HG02763 (cell line): Measurements from ENCODE around the gene MYO3B.
"Not testable (repeated sequence)": the region's sequence is repeated elsewhere in the genome, so short reads cannot be mapped to it uniquely, and the experiment has no call there.

Experiments
- ATAC-seq: cut with Tn5 transposase; IDR thresholded peaks from one replicate; pipeline ENCODE4 v1.9.1; 2021; ENCODE audit warnings: mild to moderate bottlenecking, moderate library complexity; ENCODE audit not compliant: unreplicated experiment

The MYO3B gene

DNA sequence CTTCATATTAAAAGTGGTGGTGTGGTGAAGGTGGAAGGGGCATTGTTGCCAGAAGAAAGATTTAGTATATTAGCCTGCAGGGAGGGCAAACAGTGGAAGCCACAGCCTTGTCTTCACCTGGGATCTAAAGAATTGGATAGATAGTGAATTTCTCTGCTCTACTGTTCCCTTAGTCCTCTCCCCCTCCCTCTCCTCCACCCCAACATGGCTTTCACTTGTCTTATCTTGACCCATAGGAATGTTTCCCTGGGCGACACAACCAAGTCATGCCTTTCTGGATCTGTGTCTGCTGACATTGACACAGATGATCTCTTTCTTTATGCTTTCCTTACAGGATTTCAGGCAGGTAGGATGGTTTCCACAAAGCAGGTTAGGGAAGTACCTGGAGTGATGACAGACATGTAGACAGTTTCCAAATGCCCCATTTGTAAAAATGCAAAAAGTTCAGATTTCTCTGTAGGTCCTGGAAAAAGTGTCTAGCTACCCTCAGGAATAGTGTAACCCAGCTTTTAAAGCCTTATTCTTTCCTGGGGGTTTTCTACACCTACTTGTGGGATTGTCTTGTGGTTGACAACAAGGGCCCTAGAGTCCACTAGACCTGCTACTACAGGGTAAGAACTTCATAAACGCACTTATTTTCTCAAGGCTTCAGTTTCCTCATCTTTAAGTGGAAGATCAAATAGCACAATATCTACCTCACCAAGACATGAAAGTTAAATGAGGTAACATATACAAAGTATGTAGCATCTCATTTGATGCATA is 353.0 kb downstream of the MYO3B start:
- no peak for ATAC-seq

DNA sequence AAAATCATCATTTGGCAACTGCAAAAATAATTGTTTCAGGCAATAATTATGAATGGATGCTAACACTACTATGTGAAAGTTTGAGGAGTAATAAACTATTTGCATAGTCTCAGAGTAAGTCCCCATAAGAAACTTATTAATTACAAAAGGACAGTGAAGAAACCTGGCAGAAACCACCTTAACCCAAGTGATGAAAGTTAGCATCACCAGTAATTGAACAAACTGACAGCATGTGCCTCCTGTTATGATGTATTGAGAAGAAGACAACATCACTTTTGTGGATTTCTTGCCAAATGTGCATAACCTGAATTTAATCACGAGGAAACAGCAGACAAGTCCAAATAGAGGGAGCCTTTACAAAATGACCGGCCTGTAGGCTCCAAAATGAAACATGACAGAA is 353.9 kb downstream of the MYO3B start:
- ATAC-seq: no peak

DNA sequence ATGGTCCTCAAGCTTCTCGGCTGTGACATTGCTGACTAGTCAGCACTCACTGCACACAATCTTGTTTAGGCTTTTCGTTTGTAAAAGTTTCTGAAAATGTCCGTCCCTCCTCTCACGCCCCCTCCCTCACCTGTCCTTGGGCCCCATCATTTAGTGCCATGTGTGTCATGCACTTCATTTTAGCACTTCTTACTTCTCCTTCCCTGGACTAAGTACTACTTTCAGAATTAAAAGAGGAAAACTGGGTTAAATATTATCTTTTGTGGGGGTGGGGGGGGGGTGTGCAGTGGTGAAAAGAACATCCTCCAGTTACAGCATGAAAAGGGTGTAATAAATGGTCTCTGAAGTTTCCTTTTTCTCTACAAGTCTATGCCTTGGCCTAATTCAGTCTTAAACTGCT is 355.2 kb downstream of the MYO3B start:
- peak; percentile 63 for ATAC-seq

DNA sequence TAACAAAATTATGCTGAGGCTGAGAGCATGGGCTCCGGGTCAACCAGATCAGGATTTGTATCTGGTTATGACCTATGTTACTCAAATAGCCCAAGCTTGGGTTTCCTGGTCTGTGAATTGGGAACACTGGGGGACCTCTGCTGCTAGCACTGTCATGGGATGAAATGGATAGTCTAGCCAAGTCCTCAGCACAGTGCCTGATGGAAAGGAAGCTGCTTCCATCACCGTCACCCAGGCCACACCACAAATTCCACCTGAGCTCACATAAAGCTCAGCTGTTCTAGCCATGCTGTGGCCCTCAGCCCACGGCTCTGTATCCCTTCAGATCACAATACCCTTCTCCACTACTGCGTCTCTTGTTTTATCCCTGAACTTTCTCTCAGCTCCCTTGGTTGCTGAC is 357.6 kb downstream of the MYO3B start:
- no peak for ATAC-seq

DNA sequence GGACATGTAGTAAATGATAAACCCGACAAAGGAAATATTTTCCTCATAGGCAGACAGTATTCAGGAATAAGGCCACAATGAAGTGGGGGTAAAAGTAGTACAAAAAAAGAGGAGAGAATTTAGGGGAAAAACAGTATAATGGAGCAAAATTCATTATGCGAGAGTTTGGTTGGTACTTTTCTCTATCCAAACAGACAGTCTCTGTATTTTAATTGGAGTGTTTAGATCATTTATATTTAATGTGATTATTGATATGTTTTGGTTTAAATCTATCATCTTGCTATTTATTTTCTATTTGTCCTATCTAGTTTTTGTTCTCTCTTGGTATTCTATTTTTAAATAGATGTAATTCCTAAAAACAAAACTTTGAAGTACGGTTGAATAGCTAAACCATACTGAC is 366.9 kb downstream of the MYO3B start:
- ATAC-seq: no peak

DNA sequence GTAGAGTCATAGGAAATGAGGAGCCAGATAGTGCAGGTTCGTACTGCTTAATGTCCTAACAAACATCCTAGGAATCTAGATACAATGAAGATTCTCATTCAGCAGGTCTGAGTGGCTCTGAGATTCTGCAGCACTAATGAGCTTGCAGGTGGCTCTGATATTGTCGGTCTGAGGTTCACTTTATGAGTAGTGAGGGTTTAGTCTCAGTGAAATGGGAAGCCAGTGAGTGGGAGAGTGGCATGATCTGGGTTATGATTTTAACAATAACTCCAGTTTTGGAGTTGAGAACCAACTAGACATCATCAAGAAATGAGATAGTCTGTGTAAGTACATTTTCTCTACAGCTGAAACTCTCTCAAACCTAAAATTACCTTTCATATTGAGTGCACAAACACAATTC is 370.4 kb downstream of the MYO3B start:
- no peak for ATAC-seq

DNA sequence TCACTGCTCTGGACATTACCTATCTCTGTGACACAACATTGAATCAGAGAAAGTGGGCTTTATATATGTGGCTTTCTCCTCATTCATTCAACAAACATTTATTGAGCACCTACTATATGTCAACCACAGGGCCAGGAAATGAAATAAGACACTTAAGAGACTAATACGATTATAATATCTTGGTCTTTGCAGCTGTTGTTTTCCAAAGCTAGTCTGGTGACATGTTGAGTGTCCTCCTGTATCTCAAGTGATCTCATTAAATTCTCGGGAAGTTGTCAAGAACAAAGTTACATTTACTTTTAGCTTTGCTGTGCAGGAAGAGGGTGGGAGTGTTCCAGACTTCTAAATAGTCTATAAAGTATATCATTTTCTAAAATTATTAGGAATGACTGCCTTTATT is 372.6 kb downstream of the MYO3B start:
- ATAC-seq: no peak

DNA sequence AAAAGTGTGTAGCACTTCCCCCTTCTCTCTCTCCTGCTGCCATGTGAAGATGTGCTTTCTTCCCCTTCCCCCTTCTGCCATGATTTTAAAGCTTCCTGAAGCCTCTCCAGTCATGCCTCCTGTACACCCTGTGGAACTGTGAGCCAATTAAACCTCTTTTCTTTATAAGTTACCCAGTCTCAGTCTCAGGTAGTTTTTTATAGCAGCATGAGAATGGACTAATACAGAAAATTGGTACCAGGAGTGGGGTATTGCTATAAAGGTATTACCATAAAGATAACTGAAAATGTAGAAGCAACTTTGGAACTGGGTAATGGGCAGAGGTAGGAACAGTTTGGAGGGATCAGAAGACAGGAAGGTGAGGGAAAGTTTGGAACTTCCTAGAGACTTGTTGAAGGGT is 374.0 kb downstream of the MYO3B start:
- not testable (repeated sequence) for ATAC-seq

DNA sequence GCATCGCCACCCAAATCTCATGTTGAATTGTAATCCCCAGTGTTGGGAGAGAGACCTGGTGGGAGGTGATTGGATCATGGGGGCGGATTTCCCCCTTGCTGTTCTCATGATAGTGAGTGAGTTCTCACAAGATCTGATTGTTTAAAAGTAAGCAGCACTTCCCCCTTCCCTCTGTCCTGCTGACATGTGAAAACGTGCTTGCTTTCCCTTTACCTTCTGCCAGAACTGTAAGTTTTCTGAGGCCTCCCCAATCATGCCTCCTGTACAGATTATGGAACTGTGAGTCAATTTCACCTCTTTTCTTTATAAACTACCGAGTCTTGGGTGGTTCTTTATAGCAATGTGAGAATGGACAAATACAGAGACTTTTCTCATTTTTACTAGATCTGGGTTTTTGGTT is 375.8 kb downstream of the MYO3B start:
- ATAC-seq: no peak

DNA sequence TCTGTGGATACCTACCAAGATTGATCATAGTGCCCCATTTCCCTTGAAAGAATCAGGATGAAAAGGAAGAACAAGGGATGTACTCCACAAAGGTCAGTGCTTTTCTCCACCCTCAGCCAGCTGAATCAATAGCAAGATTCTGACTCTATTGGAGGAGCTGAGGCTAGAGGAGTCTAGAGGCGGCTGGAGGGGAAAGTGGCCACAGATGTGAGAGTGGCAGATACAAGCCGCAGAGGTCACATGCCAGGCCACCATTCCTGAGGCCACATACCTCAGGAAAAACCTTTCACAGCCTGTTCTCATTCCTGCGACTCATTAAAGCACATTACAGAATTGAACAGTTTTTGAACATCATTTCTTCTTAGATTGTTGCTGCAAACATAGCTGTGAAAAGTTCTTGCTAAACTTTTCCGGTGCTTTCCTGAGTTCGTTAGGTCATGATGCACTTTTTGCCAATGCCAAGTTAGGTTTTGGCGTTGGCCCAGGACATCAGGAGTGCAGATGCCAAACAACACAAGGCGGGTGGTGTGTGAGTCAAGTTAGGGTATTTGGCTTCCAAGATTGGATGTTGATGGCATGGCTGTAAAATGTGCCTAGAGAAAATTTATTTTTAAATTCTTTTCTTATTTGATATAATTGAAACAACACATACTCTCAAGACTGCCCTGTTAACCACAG is 376.5 kb downstream of the MYO3B start:
- no peak for ATAC-seq

DNA sequence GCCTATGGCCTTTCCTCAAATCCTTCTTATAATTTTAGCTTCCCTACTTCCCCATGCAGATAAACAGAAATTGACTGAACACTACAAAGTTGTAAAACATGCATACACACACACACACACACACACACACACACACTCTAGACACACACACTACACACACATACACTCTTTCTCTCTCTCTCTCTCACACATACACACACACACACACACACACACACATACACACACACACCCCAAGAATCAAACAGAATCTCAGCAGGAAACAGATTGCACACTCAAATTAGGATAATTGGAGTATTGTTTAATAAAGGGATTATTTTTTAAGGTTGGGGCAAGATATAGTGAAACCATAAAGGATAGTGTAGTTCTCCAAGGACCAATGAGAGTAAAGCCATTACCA is 385.0 kb downstream of the MYO3B start:
- ATAC-seq: no peak

DNA sequence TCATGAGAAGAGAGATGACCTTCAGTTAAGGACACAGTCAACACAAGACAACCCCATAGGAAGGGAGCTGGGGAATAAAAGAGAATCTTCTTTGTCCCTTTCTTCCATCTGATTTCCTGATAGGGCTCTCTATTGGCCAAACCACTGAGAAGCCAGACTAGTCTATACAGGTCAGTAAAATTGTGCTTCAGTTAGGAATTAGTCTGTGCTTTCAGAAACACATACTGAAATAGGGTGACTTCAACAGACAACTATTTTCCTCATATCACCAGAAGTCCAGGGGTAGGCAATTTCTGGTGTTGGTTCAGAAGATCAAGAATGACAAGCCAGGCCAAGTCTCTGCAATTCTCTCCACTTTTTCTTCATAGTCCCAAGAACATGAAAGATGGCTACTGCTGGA is 385.5 kb downstream of the MYO3B start:
- no peak for ATAC-seq

DNA sequence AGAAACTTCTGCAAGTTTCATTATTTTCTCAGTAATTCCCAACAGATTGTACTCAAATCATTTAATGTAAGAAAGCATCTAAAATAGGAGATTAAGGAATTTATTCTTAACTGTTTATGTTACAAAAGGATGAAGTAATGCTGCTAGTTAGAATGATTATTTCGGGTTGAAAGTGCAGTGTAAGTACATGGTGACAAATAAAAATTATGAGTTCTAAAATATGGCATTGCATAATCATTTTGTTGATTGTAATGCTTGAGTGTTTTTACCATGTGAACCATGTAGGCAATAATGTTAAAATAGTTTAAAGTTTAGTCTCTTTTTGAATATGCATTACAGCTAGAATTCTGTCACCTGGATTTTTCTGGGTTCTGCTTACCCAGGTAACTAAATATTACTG is 388.2 kb downstream of the MYO3B start:
- no peak for ATAC-seq

DNA sequence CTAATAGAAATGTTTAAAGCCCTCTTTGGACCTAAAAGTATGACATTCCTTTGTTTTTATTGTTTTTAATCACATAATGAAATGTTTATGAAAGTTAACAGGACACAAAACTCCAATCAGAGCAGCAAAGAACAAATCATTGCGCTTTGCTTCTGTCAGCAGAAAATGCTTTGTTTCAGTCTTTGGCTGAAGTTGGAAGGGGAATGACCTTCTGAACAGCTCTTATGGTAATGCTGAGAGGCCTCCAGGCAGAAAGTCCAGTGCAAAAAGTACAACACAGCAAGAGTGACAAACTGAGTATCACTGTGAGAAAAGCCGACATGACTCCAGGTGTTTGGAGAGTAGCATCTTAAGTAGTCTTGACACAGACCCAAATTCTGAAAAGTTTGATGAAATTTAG is 389.5 kb downstream of the MYO3B start:
- no peak for ATAC-seq

DNA sequence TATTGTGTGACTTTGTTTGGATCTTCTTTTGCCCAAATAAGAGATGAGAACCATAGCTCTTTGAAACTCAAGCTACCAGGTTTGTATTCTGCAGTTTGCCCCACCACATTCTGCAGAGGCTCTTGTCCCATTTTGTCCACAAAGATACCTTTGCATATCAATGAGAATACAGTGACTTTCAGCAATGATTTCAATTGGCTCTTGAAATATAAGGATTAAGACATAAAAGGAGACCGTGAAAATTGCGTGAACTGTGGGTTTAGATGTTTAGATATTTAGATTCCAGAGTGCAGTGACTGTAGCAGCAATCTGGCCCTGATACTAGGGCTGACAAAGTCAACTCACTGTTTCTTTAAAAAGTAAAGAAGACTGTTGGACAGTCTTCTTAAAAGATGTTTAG is 390.6 kb downstream of the MYO3B start:
- no peak for ATAC-seq

DNA sequence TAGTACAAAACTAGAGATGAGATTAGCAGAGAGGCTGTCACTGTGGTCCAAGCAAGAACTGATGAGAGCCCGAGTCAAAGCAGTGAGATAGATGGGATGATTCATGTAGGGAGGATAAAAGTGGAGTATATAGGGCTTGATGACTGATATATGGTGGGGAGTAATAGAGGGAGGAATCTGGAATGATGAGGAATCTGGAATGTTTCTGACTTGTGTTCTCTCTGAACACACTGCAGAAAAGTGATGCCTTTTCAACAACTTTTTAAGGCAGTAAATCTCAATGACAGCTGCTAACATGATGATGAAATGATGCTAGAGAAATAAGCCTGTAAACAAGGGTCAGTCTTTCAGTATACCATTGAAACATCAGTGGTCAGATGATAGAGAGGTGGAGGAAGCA is 393.7 kb downstream of the MYO3B start:
- no peak for ATAC-seq

DNA sequence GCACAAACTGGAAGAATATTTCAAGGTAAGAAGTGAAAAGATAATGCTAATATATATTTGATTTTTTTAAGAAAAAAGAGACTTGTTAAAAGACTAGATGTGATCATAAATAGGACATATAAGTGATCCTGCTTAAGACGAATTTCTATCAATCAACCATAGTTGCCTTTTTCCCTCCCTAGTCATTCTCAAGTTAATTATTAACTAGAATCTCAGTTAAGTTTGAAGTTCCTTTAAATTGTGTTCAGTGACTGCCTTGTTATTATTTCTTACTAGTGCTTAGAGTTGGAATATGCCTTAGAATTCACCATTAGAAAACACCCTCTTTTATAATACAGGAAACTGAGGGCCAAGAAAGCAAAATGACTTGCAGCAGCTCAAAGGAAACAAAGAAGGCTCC is 395.7 kb downstream of the MYO3B start:
- no peak for ATAC-seq

DNA sequence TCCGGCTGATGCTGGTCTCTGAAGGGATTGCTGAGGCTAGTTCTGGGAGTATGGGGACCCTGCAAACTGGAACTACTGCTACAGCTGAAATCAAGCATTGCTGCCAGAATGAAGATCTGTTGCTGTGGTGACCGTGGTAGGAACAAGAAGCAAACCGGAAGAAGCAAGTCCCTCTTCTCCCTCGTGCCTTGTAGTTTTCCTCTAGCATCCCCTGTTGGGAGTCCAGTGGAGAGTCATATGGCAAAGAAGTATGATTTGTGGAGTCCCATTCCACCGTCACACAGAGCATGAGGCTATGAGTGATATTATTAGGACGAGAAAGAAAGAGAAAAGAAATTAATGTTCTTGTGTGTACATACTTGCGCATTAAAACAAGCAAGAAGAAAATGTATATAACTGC is 398.3 kb downstream of the MYO3B start:
- no peak for ATAC-seq

DNA sequence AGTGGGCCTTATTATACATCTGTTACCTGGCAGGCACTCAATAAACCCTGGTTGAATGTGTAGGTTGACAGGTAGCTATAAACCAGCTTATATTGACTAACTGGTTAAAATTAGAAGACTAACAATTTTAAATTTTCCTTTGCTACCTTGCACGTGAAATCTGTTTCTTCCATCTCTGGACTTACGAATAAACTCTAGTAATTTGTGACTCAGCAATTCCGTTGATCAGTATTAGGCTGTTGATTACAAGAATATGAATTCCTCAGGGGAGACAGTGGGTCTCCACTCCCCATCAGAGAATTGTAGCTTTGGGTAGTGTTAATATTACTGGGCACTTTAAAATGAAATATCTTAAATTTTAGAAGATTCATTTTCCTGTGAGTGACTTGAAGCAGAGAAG is 399.4 kb downstream of the MYO3B start:
- ATAC-seq: no peak

DNA sequence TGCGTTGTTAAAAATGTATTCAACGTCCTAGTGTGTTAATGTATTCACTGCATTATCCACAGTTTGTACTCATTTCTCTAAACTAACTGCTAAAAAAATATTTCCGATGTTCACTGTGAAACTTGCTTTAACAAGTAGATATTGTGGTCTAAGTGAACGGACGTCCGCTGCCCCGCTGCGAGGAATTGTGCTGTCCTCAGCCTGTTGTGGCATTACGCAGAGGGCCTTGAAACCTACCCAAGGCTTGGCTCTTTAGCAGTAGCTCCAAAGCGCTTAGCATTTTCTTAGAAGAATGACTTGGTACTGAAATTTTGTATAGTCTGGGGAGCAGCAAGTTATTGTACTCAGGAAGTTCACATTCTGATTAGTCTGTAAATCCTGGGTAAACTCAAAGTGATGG is 400.7 kb downstream of the MYO3B start:
- no peak for ATAC-seq

DNA sequence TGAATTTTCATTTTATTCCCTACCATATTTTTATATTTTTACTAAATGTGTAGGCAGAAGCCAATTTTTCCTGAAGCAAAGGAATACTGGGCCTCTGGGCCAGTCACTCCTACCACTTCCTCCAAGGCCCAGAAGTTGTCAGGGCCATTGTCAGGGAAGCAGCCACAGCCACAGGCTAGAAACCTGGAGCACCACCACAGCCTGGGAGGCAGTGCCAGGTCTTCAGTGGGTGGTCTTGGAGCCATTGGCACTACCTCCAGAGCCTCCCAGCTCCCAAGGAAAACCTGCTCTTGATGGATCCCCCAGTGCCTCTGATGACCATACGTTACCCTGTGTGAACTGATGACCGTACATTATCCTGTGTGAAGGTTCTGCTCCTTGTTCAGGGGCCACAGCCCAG is 401.6 kb downstream of the MYO3B start:
- no peak for ATAC-seq

DNA sequence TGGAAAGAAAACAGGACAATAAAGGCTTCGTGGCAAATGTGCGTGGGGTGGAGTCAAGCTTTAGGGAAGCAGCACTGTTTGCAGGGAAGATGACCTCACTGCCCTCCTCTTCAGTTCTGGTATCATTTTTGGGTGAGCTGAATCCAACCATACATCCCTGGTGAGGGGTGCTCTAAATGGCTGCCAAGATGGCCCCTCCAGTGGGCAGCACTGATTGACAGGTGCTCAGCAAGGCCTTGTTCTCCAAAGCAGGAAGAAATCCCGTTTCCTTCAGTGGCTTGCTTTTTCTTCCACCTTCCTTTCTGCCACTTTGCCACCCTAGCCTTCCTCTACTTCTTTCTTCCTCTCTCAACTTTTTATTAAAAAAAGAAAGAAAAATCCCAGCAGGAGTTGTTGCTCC is 404.4 kb downstream of the MYO3B start:
- ATAC-seq: no peak
